ENCODE data around the gene SUB1. TPM values are rescaled to one million over a fixed set of nuclear protein-coding genes. Genes with fewer than 3 reads are reported as not detected.

SUB1 gene
- polyA plus RNA-seq (2012; rRNA removed), result 50.8 and 55.4 TPM in 2 replicates
- polyA plus RNA-seq (2012; cell fraction: cytosol; rRNA removed), result 77.3 and 209 TPM in 2 replicates
- 17.9 and 39.8 TPM in 2 replicates for polyA plus RNA-seq (2012; cell fraction: nucleus; rRNA removed)

GRCh38 chr5:32585446-32586275 lies at the start of gene SUB1:
Gene SUB1 (plus strand): TSS chr5:32585557. CDS start chr5:32588513, 2,956 bp downstream.
- Histone ChIP-seq H2AFZ (ENCODE audit: low read depth) (peak within 1 kb of the TSS; percentile 86), H3K9me2 (no peaks in the 10 kb centered on the region), H3K79me2 (ENCODE audit: insufficient read depth) (peaks cover 53% of the 10 kb centered on the region), H3K4me3 (ENCODE audit: low read depth in 2 of 2, low read length in 1 of 2) (peak within 1 kb of the TSS; percentile 78), H3K4me2 (peak within 1 kb of the TSS; percentile 95), H3F3A (replicated peaks; ENCODE audit: insufficient read depth) (peaks cover 29% of the 10 kb centered on the region), H3K36me3 (replicated peaks in 1 of 2; ENCODE audit: control insufficient read depth in 1 of 2, insufficient read depth in 2 of 2, low read length in 1 of 2) (peaks cover 8 to 30% of the 10 kb centered on the region in 2 experiments), H3K9me3 (no peaks in the 10 kb centered on the region), H3K4me1 (ENCODE audit: control insufficient read depth in 1 of 2, insufficient read depth in 2 of 2, low read depth in 1 of 2, low read length in 1 of 2) (peaks cover 5 to 7% of the 10 kb centered on the region in 2 experiments; a peak in 3 of 4 replicates), H3K9ac (peak within 1 kb of the TSS; percentile 100), H4K20me1 (ENCODE audit: insufficient read depth) (peaks cover 46% of the 10 kb centered on the region), H3K27me3 (ENCODE audit: insufficient read depth) (no peaks in the 10 kb centered on the region), H3K27ac (ENCODE audit: low read depth in 2 of 2, low read length in 1 of 2) (peak within 1 kb of the TSS; percentile 92 to 99)
- DNase-seq, result peak; percentile 96
- ChIA-PET POLR2A (no interaction called here), CTCF (interaction anchor here (0.7 to 1.3 kb wide), 7 partner anchors 27 to 761 kb away, joined by 3 to 13 read pairs (median 3); no protein-coding TSS in a partner anchor)
- under 1% methylated on average over 69 of the region's 89 CpGs for WGBS (ENCODE audit: low lambda C conversion rate)
- TF ChIP-seq CTCF (IDR thresholded peaks at IDR 0.05) (peak; percentile 29; the same call in 1 of the 2 replicates), RXRA (IDR thresholded peaks at IDR 0.05; ENCODE audit: borderline replicate concordance, low read depth) (no peak), SMC3 (IDR thresholded peaks at IDR 0.05; ENCODE audit: low read depth, low read length) (0 out of 2 replicates have a peak, but pooled peaks have one; percentile 4), PBX3 (IDR thresholded peaks at IDR 0.05) (no peak), REST (IDR thresholded peaks at IDR 0.05; ENCODE audit: low read depth, low read length) (peak; percentile 64; the same call in 1 of the 2 replicates), TCF12 (IDR thresholded peaks at IDR 0.05) (0 out of 2 replicates have a peak, but pooled peaks have one; percentile 10), MXI1 (IDR thresholded peaks at IDR 0.05; ENCODE audit: low read depth, low read length) (peak; percentile 88), SIN3A (IDR thresholded peaks at IDR 0.05; ENCODE audit: borderline replicate concordance, low read depth, low read length) (peak; percentile 36), FOXM1 (IDR thresholded peaks at IDR 0.05; ENCODE audit: low read depth) (no peak), USF1 (IDR thresholded peaks at IDR 0.05; ENCODE audit: borderline replicate concordance, low read depth) (peak; percentile 98), MAX (IDR thresholded peaks at IDR 0.05; ENCODE audit: low read depth) (peak; percentile 71), POLR2AphosphoS5 (IDR thresholded peaks at IDR 0.05; ENCODE audit: low read depth, low read length) (peak; percentile 96), TEAD4 (IDR thresholded peaks at IDR 0.05; ENCODE audit: borderline replicate concordance, insufficient read depth) (0 out of 2 replicates have a peak, but pooled peaks have one; percentile 17), IRF3 (IDR thresholded peaks at IDR 0.05; ENCODE audit: low read depth, low read length) (no peak), GATA2 (CRISPR knock-in tag; IDR thresholded peaks at IDR 0.05) (no peak), USF2 (IDR thresholded peaks at IDR 0.05; ENCODE audit: borderline replicate concordance, low read depth, low read length) (peak; percentile 90), RCOR1 (IDR thresholded peaks at IDR 0.05; ENCODE audit: low read length) (0 out of 2 replicates have a peak, but pooled peaks have one; percentile 29), YY1 (IDR thresholded peaks at IDR 0.05; ENCODE audit: low read depth) (peak; percentile 61; the same call in 1 of the 2 replicates), ELF1 (IDR thresholded peaks at IDR 0.05) (peak; percentile 74), MEF2A (IDR thresholded peaks at IDR 0.05; ENCODE audit: borderline replicate concordance, low read depth) (no peak), TAF1 (IDR thresholded peaks at IDR 0.05; ENCODE audit: borderline replicate concordance, low read depth, low read length) (peak; percentile 99)
